GM12873 (cell line): ENCODE measurements around the gene SLC16A9.

ENCODE experiments used
- TF ChIP-seq, protein P1 (sequence below): IDR thresholded peaks from 2 replicates; pipeline ENCODE4 v1.5.1; 2012; ENCODE audit warnings: low read depth, mild to moderate bottlenecking, moderate library complexity, low read length, control low read depth; ENCODE audit not compliant: insufficient read depth; ENCODE audit errors: missing control alignments

SLC16A9 gene

DNA sequence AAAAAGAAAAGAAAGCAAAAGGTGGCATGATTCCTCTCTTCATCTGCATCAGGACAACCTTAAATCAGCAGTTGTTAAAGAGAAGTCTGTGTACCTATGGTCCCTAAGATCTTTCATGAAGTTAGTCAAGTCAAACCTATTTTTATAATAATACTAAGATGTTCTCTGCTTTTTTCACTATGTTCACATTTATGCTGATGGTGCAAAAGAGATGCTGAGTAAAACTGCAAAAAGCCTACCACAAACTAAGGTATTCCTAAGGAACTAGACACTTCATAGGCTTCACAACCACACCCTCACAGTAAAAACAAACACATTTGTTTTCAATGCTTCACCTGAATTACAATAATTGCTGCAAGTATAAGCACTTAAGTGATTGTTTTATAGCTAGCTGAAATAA lies 43.3 kb downstream of the SLC16A9 start:
- TF ChIP-seq, protein P1, sequence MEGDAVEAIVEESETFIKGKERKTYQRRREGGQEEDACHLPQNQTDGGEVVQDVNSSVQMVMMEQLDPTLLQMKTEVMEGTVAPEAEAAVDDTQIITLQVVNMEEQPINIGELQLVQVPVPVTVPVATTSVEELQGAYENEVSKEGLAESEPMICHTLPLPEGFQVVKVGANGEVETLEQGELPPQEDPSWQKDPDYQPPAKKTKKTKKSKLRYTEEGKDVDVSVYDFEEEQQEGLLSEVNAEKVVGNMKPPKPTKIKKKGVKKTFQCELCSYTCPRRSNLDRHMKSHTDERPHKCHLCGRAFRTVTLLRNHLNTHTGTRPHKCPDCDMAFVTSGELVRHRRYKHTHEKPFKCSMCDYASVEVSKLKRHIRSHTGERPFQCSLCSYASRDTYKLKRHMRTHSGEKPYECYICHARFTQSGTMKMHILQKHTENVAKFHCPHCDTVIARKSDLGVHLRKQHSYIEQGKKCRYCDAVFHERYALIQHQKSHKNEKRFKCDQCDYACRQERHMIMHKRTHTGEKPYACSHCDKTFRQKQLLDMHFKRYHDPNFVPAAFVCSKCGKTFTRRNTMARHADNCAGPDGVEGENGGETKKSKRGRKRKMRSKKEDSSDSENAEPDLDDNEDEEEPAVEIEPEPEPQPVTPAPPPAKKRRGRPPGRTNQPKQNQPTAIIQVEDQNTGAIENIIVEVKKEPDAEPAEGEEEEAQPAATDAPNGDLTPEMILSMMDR, result no peak

DNA sequence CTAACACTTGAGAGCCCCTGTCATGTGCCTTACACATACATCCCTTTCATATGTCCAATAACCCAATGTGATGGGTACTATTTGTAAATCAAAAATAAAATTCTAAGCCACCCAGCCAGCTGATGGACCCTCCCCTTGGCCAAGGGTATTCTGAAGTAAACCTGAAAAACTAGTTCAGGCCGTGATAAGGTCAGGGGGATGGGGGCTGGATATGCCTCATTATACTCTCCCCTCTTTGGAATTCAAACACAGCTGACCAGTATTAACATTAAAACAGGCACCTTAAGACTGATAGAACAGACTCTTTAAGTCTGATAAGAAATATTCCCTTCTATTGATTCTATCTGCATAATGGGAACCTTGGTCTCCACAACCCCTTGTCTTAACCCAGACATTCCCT lies 51.9 kb downstream of the SLC16A9 start:
- TF ChIP-seq, protein P1, result no peak

DNA sequence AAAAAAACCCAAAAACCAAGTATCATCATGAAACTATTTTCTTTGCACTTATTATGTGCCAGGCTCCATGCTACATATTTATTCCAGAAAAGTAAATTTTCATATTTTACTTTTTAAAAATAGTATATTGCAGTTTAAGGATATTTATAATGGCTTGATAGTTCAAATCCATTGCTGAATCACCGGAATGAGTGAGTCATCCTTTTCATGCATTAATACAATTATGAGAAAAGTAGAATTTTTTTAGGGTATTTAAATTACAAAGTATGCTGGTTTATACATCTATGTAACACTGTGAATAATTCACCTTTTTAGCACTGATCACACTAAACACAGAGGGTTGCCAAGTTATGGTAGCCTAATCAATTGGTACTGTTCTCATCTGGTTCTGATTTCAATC lies 54.3 kb downstream of the SLC16A9 start:
- TF ChIP-seq, protein P1, result no peak

DNA sequence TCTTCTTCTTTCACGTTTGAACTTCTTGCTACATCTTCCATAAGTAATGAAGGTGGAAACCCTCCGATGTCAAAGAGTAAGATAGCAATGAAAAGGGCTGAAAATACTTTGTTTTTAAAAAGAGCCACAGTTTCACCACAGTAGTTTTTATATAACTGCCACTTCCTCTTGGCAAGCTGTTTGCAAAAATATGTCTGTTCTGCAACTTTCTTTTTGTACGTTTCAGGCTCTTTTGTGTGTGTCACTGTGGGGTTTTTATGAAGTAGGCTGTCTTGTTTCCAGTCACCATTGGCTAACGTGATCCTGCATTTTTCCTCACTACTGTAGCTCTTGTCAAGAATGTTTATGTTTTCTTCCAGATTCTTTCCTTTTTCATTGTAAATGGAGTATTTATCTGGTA lies 55.6 kb downstream of the SLC16A9 start:
- TF ChIP-seq, protein P1, result no peak

DNA sequence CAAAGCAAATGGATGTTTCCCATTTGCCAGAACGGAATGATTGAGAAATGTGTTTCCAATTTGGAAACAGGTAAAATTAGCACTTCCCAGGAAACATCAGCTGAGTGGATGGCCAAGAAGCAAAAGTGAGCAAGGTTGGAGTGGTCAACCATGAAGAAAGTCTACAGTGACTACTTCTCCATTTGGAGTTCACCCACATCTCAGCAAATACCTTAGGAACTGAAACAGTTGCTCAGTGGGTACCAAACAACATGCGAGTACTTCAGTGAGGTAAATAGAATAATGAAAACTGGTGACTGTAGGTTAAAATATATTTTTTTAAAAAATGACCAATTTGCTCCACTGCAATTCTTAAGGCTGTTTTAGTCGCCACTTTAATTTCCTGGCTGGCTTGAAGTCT lies 57.7 kb downstream of the SLC16A9 start:
- TF ChIP-seq, protein P1, result no peak

DNA sequence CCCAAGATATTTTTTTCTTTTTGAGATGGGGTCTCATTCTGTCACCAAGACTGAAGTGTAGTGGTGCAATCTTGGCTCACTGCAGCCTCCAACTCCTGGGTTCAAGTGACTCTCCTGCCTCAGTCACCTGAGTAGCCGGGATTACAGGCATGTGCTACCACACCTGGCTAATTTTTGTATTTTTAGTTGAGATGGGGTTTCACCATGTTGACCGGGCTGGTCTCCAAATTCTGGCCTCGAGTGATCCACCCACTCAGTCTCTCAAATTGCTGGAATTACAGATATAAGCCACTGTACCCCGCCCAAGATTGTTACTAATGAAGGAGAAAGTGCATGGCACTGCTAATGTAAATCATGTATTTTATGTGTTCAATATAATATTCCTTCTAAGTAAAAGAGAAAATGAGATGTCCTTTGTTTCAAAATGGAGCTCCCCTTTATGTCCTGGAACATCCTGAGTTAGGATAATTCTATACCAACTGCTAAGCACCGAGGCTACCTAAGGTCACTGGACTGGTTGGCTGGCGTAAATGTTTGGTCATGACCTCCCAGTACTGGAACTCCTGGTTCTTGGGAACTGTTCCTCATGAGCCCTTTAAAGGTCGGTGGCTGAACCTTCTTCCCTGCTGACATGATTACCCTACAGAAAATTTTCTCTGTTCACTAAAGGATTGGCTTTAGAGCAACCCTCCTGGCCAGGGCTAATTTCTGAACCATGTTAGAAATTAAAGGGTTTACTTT lies 59.9 kb downstream of the SLC16A9 start:
- TF ChIP-seq, protein P1, result no peak

DNA sequence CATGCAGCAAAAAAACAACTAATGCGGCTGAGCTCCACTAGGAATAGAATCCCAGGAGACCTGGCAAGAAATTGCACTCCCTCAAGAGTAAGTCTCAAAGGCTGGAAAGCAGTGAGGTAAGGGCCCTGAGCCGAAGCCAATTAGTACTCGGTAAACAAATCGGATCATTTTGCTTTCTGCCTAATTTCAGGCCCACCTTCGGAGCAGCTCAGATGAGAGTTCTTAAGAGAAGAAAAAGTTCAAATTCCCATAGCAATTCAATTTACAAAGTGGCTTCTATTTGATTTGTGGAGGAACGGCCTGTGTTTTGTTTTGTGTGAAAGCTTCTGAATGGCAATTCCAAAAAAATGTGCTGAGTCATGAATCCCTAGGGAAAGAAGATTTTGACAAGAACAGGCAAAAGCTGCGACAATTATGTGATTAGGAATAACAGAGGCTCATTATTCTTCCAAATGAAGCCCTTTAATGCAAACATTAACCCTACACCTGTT lies 60.9 kb downstream of the SLC16A9 start:
- TF ChIP-seq, protein P1, result no peak
